Measurements from ENCODE around the gene TMEM131L.

TMEM131L gene

GRCh38 chr4:153509724-153510123 lies 43.6 kb downstream of the TMEM131L start:
- no peak for DNase-seq

- DNase-seq, result no peak
These were observed 44.3 kb downstream of the TMEM131L start for GRCh38 chr4:153510252-153511001.

GRCh38 chr4:153511104-153511503 lies 44.9 kb downstream of the TMEM131L start:
- no peak for DNase-seq

GRCh38 chr4:153512162-153512852 lies 46.1 kb downstream of the TMEM131L start:
- no peak for DNase-seq

- no peak for DNase-seq
These were observed 46.9 kb downstream of the TMEM131L start for GRCh38 chr4:153512952-153513500.

- DNase-seq, result no peak
These were observed 47.4 kb downstream of the TMEM131L start for GRCh38 chr4:153513596-153513995.

GRCh38 chr4:153514001-153514526 lies 47.9 kb downstream of the TMEM131L start:
- DNase-seq, result no peak

GRCh38 chr4:153514688-153515426 lies 48.7 kb downstream of the TMEM131L start:
- no peak for DNase-seq

GRCh38 chr4:153517159-153517558 lies 51.0 kb downstream of the TMEM131L start:
- DNase-seq, result no peak

- DNase-seq, result no peak
These were observed 51.8 kb downstream of the TMEM131L start for GRCh38 chr4:153518001-153518400.

GRCh38 chr4:153518637-153519389 lies 52.7 kb downstream of the TMEM131L start:
- DNase-seq, result no peak

GRCh38 chr4:153519687-153520086 lies 53.5 kb downstream of the TMEM131L start:
- DNase-seq, result no peak

- DNase-seq, result no peak
These were observed 54.1 kb downstream of the TMEM131L start for GRCh38 chr4:153520227-153520626.

- DNase-seq, result no peak
These were observed 54.7 kb downstream of the TMEM131L start for GRCh38 chr4:153520801-153521329.

- DNase-seq, result no peak
These were observed 55.3 kb downstream of the TMEM131L start for GRCh38 chr4:153521478-153521877.

- no peak for DNase-seq
These were observed 56.0 kb downstream of the TMEM131L start for GRCh38 chr4:153521999-153522801.

- DNase-seq, result no peak
These were observed 56.6 kb downstream of the TMEM131L start for GRCh38 chr4:153522802-153523094.

GRCh38 chr4:153523164-153523796 lies 57.1 kb downstream of the TMEM131L start:
- no peak for DNase-seq

- no peak for DNase-seq
These were observed 57.8 kb downstream of the TMEM131L start for GRCh38 chr4:153523941-153524386.

GRCh38 chr4:153524682-153525081 lies 58.5 kb downstream of the TMEM131L start:
- no peak for DNase-seq

- DNase-seq, result no peak
These were observed 61.5 kb downstream of the TMEM131L start for GRCh38 chr4:153527690-153528089.

Measured in cerebellar nuclear complex (tissue), 1 donor.